MCF 10A (cell line): ENCODE data around the gene GATB. TPM values are rescaled to one million over a fixed set of nuclear protein-coding genes. Genes with fewer than 3 reads are reported as not detected.

ENCODE experiments used
- BruUV-seq: library from RNA; stranded (reverse); fragments of 400-500 nt; replicated peaks from 2 replicates; lab custom pipeline; 2021; lab: Mats Ljungman, UMichigan
- CTCF ChIA-PET: fragments of 300-600 bp; sonication (Branson Sonifier 250); formaldehyde crosslinking; extraction: SDS; loops from one replicate; lab custom pipeline; 2021; ENCODE audit warnings: antibody characterized with exemption, inconsistent platforms; lab: Yijun Ruan, JAX
- POLR2A ChIA-PET: fragments of 300-600, 350-650 bp; sonication (Branson Sonifier 250); formaldehyde crosslinking; extraction: SDS; loops from one replicate; lab custom pipeline; 2020; ENCODE audit warnings: antibody characterized with exemption, inconsistent platforms; lab: Yijun Ruan, JAX
- DNase-seq: peaks from one replicate; pipeline ENCODE4 v3.0.0-alpha.2; 2018; ENCODE audit not compliant: unreplicated experiment
- H3K27ac Mint-ChIP-seq: one replicate; pipeline ENCODE4 v1.8.0; 2022; ENCODE audit warnings: mild to moderate bottlenecking, low read depth, mixed read lengths; ENCODE audit not compliant: unreplicated experiment
- H3K27me3 Mint-ChIP-seq: one replicate; pipeline ENCODE4 v1.8.0; 2022; ENCODE audit warnings: mixed read lengths; ENCODE audit not compliant: insufficient read depth, unreplicated experiment
- H3K36me3 Mint-ChIP-seq: one replicate; pipeline ENCODE4 v1.8.0; 2022; ENCODE audit warnings: mild to moderate bottlenecking, moderate library complexity, mixed read lengths; ENCODE audit not compliant: insufficient read depth, unreplicated experiment
- H3K4me1 Mint-ChIP-seq: one replicate; pipeline ENCODE4 v1.8.0; 2022; ENCODE audit warnings: mixed read lengths; ENCODE audit not compliant: insufficient read depth, unreplicated experiment
- H3K4me3 Mint-ChIP-seq: one replicate; pipeline ENCODE4 v1.8.0; 2022; ENCODE audit warnings: mild to moderate bottlenecking, moderate library complexity, mixed read lengths; ENCODE audit not compliant: unreplicated experiment
- H3K9me3 Mint-ChIP-seq: one replicate; pipeline ENCODE4 v1.8.0; 2022; ENCODE audit warnings: mixed read lengths; ENCODE audit not compliant: unreplicated experiment
- intact Hi-C: fragments of 100-400 bp; cut with micrococcal nuclease; formaldehyde crosslinking; loops from 2 replicates; pipeline ENCODE4 v1.14.1; 2022
- total RNA-seq: library from RNA; stranded (reverse); gene quantifications from 2 replicates; pipeline ENCODE4 v1.2.3, GENCODE V29; 2022
- TF ChIP-seq, protein P1 (sequence below): fragments of 200-600 bp; IDR thresholded peaks from one replicate; pipeline ENCODE4 v1.8.0; 2022; ENCODE audit warnings: antibody characterized with exemption, mild to moderate bottlenecking; ENCODE audit not compliant: unreplicated experiment

Gene GATB
- total RNA-seq, 1 experiment from 2014 or later = 17.8 TPM

- DNase-seq = no peak
- H3K27me3 Mint-ChIP-seq = peaks cover 6% of the 10 kb centered on the region
- no peaks in the 10 kb centered on the region for H3K36me3 Mint-ChIP-seq
- TF ChIP-seq, protein P1, sequence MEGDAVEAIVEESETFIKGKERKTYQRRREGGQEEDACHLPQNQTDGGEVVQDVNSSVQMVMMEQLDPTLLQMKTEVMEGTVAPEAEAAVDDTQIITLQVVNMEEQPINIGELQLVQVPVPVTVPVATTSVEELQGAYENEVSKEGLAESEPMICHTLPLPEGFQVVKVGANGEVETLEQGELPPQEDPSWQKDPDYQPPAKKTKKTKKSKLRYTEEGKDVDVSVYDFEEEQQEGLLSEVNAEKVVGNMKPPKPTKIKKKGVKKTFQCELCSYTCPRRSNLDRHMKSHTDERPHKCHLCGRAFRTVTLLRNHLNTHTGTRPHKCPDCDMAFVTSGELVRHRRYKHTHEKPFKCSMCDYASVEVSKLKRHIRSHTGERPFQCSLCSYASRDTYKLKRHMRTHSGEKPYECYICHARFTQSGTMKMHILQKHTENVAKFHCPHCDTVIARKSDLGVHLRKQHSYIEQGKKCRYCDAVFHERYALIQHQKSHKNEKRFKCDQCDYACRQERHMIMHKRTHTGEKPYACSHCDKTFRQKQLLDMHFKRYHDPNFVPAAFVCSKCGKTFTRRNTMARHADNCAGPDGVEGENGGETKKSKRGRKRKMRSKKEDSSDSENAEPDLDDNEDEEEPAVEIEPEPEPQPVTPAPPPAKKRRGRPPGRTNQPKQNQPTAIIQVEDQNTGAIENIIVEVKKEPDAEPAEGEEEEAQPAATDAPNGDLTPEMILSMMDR = no peak
- BruUV-seq = no TSS peak
- no peak overlapping the region for H3K4me3 Mint-ChIP-seq
- H3K9me3 Mint-ChIP-seq = no peaks in the 10 kb centered on the region
- POLR2A ChIA-PET = no interaction called here
- CTCF ChIA-PET = no interaction called here
- H3K27ac Mint-ChIP-seq = no peak overlapping the region
- intact Hi-C loops = no loop called here
- H3K4me1 Mint-ChIP-seq = no peaks in the 10 kb centered on the region
Measured at GRCh38 chr4:151786158-151786495, 25.3 kb upstream of the GATB start.

GRCh38 chr4:151785484-151786157 lies 24.8 kb upstream of the GATB start:
- Mint-ChIP-seq H3K4me3 (no peak overlapping the region), H3K36me3 (no peaks in the 10 kb centered on the region), H3K27ac (no peak overlapping the region), H3K4me1 (no peaks in the 10 kb centered on the region), H3K27me3 (peaks cover 11% of the 10 kb centered on the region), H3K9me3 (no peaks in the 10 kb centered on the region)
- no TSS peak for BruUV-seq
- no peak for DNase-seq
- TF ChIP-seq, protein P1 = no peak
- intact Hi-C loops = no loop called here
- ChIA-PET POLR2A (no interaction called here), CTCF (no interaction called here)

- ChIA-PET CTCF (interaction anchor here (0.7 to 1.2 kb wide), 2 partner anchors 15 to 18 kb away, joined by 3 to 4 read pairs; no protein-coding TSS in a partner anchor), POLR2A (no interaction called here)
- Mint-ChIP-seq H3K9me3 (no peaks in the 10 kb centered on the region), H3K27me3 (peaks cover 14% of the 10 kb centered on the region), H3K27ac (no peak overlapping the region), H3K4me3 (no peak overlapping the region), H3K4me1 (no peaks in the 10 kb centered on the region), H3K36me3 (no peaks in the 10 kb centered on the region)
- DNase-seq = no peak
- BruUV-seq = no TSS peak
- TF ChIP-seq, protein P1 = no peak
- intact Hi-C loops = no loop called here
Measured at GRCh38 chr4:151784706-151785105, 23.9 kb upstream of the GATB start.

DNA sequence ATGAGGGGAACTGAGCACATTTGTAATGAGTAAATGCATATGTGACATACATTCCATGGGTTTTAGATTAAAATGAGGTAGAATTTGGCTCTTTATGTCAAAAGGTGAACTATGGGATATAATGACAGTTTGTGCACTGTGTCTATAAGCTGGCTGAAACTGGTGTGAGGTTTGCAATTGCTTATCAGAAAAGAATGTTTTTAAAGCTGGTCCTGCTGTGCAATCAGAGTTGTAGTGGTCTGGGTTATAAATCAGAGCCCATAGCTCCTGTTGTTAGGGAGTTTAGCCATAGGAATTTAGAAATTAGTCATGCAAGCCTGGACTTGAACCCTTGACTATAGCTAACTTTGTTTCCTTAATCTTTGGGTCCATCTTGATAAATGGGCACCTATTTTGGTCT lies 23.1 kb upstream of the GATB start:
- H3K9me3 Mint-ChIP-seq = no peaks in the 10 kb centered on the region
- H3K4me1 Mint-ChIP-seq = no peaks in the 10 kb centered on the region
- intact Hi-C loops = no loop called here
- DNase-seq = no peak
- no peak overlapping the region for H3K4me3 Mint-ChIP-seq
- H3K27me3 Mint-ChIP-seq = peaks cover 14% of the 10 kb centered on the region
- ChIA-PET CTCF (interaction anchor here (1.2 kb wide), 1 partner anchor 18 kb away, joined by 3 read pairs; no protein-coding TSS in a partner anchor), POLR2A (interaction anchor here (0.6 kb wide), 1 partner anchor 200 kb away, joined by 4 read pairs; no protein-coding TSS in a partner anchor)
- TF ChIP-seq, protein P1 = no peak
- H3K36me3 Mint-ChIP-seq = no peaks in the 10 kb centered on the region
- no peak overlapping the region for H3K27ac Mint-ChIP-seq
- BruUV-seq = no TSS peak
